ENCODE data around the gene CDH23.

The CDH23 gene

GRCh38 chr10:71537681-71538080, 141.0 kb downstream of the CDH23 start:
- TF ChIP-seq CTCF (IDR thresholded peaks at IDR 0.05; ENCODE audit: borderline replicate concordance, insufficient read depth, low read depth, low read length) = no peak

GRCh38 chr10:71538608-71539260, 142.0 kb downstream of the CDH23 start:
- H3K4me3 ChIP-seq (ENCODE audit: low read depth, low read length) = no peak overlapping the region
- no peak for TF ChIP-seq CTCF (IDR thresholded peaks at IDR 0.05; ENCODE audit: borderline replicate concordance, insufficient read depth, low read depth, low read length)

More at GRCh38 chr10:71537681-71538080, 141.0 kb downstream of the CDH23 start:
- no peak overlapping the region for H3K4me3 ChIP-seq (ENCODE audit: low read depth, low read length)

GRCh38 chr10:71539442-71540118, 142.9 kb downstream of the CDH23 start:
- H3K4me3 ChIP-seq (ENCODE audit: low read depth, low read length) = no peak overlapping the region
- TF ChIP-seq CTCF (IDR thresholded peaks at IDR 0.05; ENCODE audit: borderline replicate concordance, insufficient read depth, low read depth, low read length) = no peak

DNA sequence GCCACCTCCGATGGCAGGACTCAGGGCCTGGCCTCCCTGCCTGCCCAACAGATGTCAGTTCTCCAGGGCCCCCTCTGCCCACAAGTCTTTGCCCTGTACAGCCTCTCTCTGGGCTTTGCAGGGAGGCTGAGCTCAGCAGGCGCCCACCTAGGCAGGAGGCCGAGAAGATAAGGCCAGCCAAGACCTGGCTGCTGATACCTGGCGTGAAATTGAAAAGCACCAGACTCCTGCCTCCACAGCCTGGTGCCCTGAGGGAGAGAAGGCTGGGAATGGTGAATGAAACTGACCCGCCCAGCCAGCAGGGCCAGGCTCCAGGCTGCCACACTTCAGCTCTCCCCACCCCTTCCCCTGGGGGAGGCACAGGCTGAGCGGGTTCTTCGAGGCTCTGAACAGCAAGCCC, 145.8 kb downstream of the CDH23 start:
- no peak for TF ChIP-seq CTCF (IDR thresholded peaks at IDR 0.05; ENCODE audit: borderline replicate concordance, insufficient read depth, low read depth, low read length)
- no peak overlapping the region for H3K4me3 ChIP-seq (ENCODE audit: low read depth, low read length)

DNA sequence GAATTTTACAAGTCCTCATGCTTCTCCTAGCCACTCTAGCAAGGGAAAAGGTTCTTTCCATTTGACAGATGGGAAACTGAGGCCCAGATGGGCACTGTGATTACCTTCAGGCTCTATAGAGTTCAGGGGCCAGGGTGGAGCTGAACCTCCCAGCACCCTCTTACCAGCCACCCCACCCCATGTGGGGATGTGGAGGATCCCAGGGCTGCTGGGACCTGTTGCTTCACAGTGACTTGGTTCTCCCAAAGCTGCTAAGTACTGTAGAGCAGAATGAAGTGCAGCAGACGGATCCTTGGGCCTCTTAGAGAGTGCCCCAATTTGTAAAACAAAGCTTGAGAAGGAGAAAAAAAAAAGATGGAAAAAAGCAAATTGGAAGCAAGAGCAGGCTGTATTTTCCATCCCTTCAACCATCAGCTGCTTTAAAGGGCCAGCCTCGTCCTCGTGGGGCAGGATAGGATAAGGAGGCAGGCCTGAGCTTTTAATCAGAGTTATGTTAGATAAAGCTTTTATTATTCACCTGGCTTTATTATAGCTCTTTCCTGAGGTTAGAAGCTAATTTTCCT, 147.0 kb downstream of the CDH23 start:
- no peak overlapping the region for H3K4me3 ChIP-seq (ENCODE audit: low read depth, low read length)
- no peak for TF ChIP-seq CTCF (IDR thresholded peaks at IDR 0.05; ENCODE audit: borderline replicate concordance, insufficient read depth, low read depth, low read length)

DNA sequence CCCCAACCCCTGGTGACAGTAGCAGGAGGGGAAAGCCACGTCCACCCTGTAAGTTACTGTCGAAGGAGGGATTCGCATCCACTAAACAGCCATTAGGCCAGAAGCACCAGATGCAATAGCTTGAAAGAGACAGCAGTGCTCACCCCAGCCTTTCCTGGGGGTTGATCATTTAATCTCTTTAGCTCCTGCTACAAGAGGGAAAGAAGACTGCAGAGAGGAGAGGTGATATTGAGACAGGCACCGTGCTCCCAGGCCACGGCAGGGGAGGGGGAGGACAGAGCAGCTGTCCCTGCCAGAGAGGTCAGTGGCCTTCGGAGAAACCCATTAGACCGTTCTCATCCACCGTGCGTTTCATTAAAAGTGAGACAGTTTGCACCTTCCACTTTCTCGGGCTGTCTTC, 148.3 kb downstream of the CDH23 start:
- no peak for TF ChIP-seq CTCF (IDR thresholded peaks at IDR 0.05; ENCODE audit: borderline replicate concordance, insufficient read depth, low read depth, low read length)
- no peak overlapping the region for H3K4me3 ChIP-seq (ENCODE audit: low read depth, low read length)

GRCh38 chr10:71546220-71546619, 149.5 kb downstream of the CDH23 start:
- H3K4me3 ChIP-seq (ENCODE audit: low read depth, low read length) = no peak overlapping the region
- TF ChIP-seq CTCF (IDR thresholded peaks at IDR 0.05; ENCODE audit: borderline replicate concordance, insufficient read depth, low read depth, low read length) = no peak

Data from GM12875 (cell line).